ENCODE data around the gene HERC2.
"Not testable (repeated sequence)": the region's sequence is repeated elsewhere in the genome, so short reads cannot be mapped to it uniquely, and the experiment has no call there.

HERC2 gene

DNA sequence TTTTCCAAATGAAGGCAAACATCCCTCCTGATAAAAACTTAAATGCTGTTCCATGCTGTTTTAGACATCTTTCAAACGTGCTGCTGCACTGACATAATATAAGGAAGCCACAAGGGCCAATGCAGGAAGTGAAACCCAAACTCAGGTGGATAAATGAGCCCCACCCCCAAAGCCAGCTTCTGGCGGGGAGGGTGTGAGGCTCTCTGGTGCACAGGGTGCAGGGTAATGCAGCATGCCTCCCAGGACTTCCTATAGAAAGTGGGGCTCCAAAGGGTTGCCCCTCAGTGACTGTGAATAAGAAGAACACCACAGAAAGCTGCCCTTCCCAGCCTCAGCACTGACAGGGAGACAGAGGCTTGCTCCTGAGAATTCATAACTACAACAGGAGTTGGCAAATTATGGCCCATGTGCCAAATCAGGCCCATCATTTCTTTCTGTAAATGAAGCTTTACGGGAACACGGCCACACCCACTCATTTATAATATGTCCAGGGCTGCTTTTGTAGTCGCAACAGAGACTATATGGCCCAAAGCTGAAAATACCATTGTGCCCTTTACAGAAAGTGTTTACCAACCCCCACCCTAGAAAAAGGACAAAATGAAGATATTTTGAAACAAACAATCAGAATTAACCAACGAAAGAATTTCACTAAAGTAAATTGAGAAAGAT, 185.6 kb downstream of the HERC2 start:
- 94 to 95% methylated on average over 5 to 6 of the region's 6 CpGs for WGBS, 2 experiments
- H3K9me3 ChIP-seq (ENCODE audit: control insufficient read depth, low read length); H3K27ac ChIP-seq (ENCODE audit: insufficient read depth, low read depth, low read length, poor library complexity, severe bottlenecking); H3K4me3 ChIP-seq (ENCODE audit: insufficient read depth, low read depth, low read length); H3K27me3 ChIP-seq (ENCODE audit: control insufficient read depth, insufficient read depth, low read length, poor library complexity, severe bottlenecking); H3K36me3 ChIP-seq (ENCODE audit: control insufficient read depth, insufficient read depth, low read length); H3K4me1 ChIP-seq (ENCODE audit: control insufficient read depth, insufficient read depth, low read length): not testable (repeated sequence)

DNA sequence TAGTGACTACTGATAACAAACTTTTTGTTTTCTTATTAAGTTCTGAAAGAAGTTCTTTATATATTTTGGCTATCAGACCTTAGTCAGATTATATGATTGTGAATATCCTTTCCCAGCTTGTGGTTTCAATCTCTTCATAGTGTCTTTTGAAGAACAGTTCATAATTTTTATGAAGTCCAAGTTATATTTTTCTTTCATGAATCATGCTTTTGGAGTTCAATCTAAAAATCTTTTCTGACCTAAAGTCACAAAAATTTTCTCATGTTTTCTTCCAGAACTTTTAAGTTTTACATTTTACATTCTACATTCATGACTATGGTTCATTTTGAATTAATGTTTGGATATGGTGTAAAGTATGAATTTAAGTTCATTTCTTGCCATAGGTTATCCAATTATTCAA, 188.7 kb downstream of the HERC2 start:
- H3K27me3 ChIP-seq (ENCODE audit: control insufficient read depth, insufficient read depth, low read length, poor library complexity, severe bottlenecking): no peaks in the 10 kb centered on the region
- no peak overlapping the region for H3K4me3 ChIP-seq (ENCODE audit: insufficient read depth, low read depth, low read length)
- peaks cover 5% of the 10 kb centered on the region for H3K36me3 ChIP-seq (ENCODE audit: control insufficient read depth, insufficient read depth, low read length)
- no peak overlapping the region for H3K27ac ChIP-seq (ENCODE audit: insufficient read depth, low read depth, low read length, poor library complexity, severe bottlenecking)
- no peaks in the 10 kb centered on the region for H3K9me3 ChIP-seq (ENCODE audit: control insufficient read depth, low read length)
- H3K4me1 ChIP-seq (ENCODE audit: control insufficient read depth, insufficient read depth, low read length): no peaks in the 10 kb centered on the region

DNA sequence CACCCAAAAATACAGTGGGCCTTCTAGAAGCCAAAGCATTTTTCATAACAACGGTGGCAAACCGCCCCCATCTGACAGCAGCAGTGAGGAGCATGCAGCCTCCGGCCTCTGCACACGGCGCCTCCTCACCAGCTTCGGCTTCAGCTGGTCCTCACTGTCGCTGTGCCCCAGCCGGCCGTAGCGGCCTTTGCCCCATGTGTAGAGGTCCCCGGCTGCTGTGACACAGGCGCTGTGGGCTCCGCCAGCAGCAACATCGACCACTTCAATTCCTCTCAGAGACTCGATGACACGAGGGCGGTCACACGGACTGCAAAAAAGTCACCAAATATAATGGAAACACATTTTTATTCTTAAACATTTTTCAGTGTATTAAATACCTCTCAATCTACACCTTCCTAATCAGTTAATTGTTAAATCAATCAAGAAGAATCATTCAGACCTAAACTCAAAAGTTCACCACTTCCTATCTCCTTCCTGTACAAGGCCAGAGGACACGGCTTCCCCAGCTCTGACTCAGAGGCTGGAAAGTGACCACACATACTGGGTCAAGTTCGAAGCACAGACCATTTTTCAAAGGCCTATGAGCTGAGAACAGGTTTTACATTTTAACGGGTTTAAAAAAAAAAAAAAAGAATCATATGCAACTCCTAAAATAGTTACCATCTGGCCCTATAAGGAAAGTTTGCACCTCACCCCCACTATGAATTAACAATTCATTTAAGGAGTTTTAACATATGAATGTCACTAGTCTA, 189.3 kb downstream of the HERC2 start:
- WGBS, 2 experiments: 90% methylated on average over 21 of the region's 21 CpGs
- H3K4me1 ChIP-seq (ENCODE audit: control insufficient read depth, insufficient read depth, low read length): no peaks in the 10 kb centered on the region
- H3K36me3 ChIP-seq (ENCODE audit: control insufficient read depth, insufficient read depth, low read length): peaks cover 5% of the 10 kb centered on the region
- no peak overlapping the region for H3K27ac ChIP-seq (ENCODE audit: insufficient read depth, low read depth, low read length, poor library complexity, severe bottlenecking)
- no peaks in the 10 kb centered on the region for H3K27me3 ChIP-seq (ENCODE audit: control insufficient read depth, insufficient read depth, low read length, poor library complexity, severe bottlenecking)
- H3K4me3 ChIP-seq (ENCODE audit: insufficient read depth, low read depth, low read length): no peak overlapping the region
- no peaks in the 10 kb centered on the region for H3K9me3 ChIP-seq (ENCODE audit: control insufficient read depth, low read length)

DNA sequence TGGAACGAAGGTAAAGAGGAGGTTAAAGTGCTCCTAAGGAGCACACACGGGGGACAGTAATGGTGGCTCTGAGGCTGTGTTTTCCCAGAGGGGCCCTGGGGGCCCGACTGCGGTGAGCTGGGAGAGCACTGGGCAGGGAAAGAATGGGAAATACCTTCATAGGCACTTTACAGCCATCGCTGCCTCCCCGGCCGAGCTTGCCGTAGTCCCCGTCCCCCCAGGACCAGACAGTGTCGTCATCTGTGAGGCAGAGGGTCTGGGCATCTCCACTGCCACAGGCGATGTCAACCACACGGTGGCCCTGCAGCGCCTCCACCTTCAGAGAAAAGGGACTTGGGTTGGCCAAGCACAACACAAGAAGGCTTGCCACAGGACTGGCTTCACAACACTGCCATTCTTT, 190.0 kb downstream of the HERC2 start:
- 87 to 89% methylated on average over 13 of the region's 13 CpGs for WGBS, 2 experiments
- Histone ChIP-seq H3K4me1 (ENCODE audit: control insufficient read depth, insufficient read depth, low read length) (no peaks in the 10 kb centered on the region), H3K27ac (ENCODE audit: insufficient read depth, low read depth, low read length, poor library complexity, severe bottlenecking) (no peak overlapping the region), H3K27me3 (ENCODE audit: control insufficient read depth, insufficient read depth, low read length, poor library complexity, severe bottlenecking) (no peaks in the 10 kb centered on the region), H3K9me3 (ENCODE audit: control insufficient read depth, low read length) (no peaks in the 10 kb centered on the region), H3K36me3 (ENCODE audit: control insufficient read depth, insufficient read depth, low read length) (peaks cover 5% of the 10 kb centered on the region), H3K4me3 (ENCODE audit: insufficient read depth, low read depth, low read length) (no peak overlapping the region)

DNA sequence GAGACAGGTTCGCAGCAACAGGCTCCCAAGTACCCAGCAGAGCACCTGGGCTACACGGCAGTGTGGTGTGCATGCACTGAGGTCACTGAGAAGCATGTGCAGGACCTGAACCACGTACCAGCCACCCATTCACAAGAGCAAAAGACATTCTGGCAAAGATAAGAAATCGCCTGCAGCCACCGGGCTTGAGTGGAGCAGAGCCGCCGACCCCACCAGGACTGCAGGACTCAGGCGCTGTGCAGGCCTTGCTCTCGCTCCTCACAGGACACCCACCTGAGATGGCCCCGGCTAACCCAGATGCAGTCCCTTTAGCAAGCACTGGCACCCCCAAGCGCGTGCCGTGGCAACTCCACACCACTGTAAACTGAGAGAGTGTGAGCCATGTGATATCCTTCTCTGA, 190.6 kb downstream of the HERC2 start:
- Histone ChIP-seq H3K4me1 (ENCODE audit: control insufficient read depth, insufficient read depth, low read length) (no peaks in the 10 kb centered on the region), H3K27me3 (ENCODE audit: control insufficient read depth, insufficient read depth, low read length, poor library complexity, severe bottlenecking) (no peaks in the 10 kb centered on the region), H3K4me3 (ENCODE audit: insufficient read depth, low read depth, low read length) (no peak overlapping the region), H3K27ac (ENCODE audit: insufficient read depth, low read depth, low read length, poor library complexity, severe bottlenecking) (no peak overlapping the region), H3K9me3 (ENCODE audit: control insufficient read depth, low read length) (no peaks in the 10 kb centered on the region), H3K36me3 (ENCODE audit: control insufficient read depth, insufficient read depth, low read length) (peaks cover 5% of the 10 kb centered on the region)
- WGBS, 2 experiments: 95 to 97% methylated on average over 13 of the region's 13 CpGs

DNA sequence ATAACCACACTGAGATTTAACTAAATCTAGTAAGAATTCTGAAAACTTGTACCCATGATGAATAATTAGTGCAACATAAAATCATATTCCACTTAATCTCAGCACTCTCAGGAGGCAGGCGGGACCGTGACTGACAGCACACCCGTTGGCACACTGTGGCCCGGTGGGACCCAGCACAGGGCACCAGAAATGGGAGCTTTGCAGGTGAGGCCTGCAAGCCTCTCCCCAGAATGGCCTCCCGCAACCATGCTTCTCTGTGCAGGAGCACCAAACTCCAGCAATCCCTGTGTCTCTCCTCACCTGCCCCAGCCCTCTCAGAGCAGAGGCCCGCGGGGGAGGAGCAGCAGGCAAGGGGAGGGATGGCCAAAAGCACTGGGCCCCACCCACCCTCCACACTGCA, 191.3 kb downstream of the HERC2 start:
- no peaks in the 10 kb centered on the region for H3K9me3 ChIP-seq (ENCODE audit: control insufficient read depth, low read length)
- H3K27me3 ChIP-seq (ENCODE audit: control insufficient read depth, insufficient read depth, low read length, poor library complexity, severe bottlenecking): no peaks in the 10 kb centered on the region
- peaks cover 5% of the 10 kb centered on the region for H3K36me3 ChIP-seq (ENCODE audit: control insufficient read depth, insufficient read depth, low read length)
- no peak overlapping the region for H3K27ac ChIP-seq (ENCODE audit: insufficient read depth, low read depth, low read length, poor library complexity, severe bottlenecking)
- no peaks in the 10 kb centered on the region for H3K4me1 ChIP-seq (ENCODE audit: control insufficient read depth, insufficient read depth, low read length)
- no peak overlapping the region for H3K4me3 ChIP-seq (ENCODE audit: insufficient read depth, low read depth, low read length)
- 91 to 95% methylated on average over 7 of the region's 7 CpGs for WGBS, 2 experiments

DNA sequence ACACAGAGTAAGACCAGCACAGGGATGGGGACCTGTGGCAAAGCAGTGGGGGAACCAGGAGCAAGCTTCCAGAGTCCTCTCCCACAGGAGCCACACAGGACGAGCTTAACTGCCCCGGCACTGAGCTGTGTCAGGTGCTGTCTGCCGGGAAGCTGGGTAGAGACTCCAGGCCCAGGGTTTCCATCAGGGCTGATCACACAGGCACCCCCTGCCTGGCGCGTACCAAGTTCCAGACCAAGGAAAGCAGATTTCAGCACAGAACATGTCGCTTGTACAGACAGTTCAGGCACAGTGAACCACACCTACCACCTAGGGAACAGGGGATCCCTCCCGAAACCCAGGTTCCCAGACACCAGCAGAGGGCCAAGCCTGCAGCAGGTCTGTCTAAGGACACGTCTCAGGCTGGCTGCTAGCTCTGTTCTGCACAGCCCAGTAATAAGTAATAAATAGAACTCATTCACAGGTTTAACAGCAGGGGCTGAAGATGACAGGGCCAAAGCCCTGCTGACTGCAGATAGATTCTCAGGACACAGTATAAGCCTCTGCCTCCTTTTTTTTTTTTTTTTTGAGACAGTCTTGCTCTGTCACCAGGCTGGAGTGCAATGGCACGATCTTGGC, 192.6 kb downstream of the HERC2 start:
- WGBS, 2 experiments: 95 to 97% methylated on average over 9 of the region's 9 CpGs
- H3K4me1 ChIP-seq (ENCODE audit: control insufficient read depth, insufficient read depth, low read length): no peaks in the 10 kb centered on the region
- H3K4me3 ChIP-seq (ENCODE audit: insufficient read depth, low read depth, low read length): no peak overlapping the region
- H3K9me3 ChIP-seq (ENCODE audit: control insufficient read depth, low read length): no peaks in the 10 kb centered on the region
- no peaks in the 10 kb centered on the region for H3K27me3 ChIP-seq (ENCODE audit: control insufficient read depth, insufficient read depth, low read length, poor library complexity, severe bottlenecking)
- H3K27ac ChIP-seq (ENCODE audit: insufficient read depth, low read depth, low read length, poor library complexity, severe bottlenecking): no peak overlapping the region
- H3K36me3 ChIP-seq (ENCODE audit: control insufficient read depth, insufficient read depth, low read length): peaks cover 5% of the 10 kb centered on the region

DNA sequence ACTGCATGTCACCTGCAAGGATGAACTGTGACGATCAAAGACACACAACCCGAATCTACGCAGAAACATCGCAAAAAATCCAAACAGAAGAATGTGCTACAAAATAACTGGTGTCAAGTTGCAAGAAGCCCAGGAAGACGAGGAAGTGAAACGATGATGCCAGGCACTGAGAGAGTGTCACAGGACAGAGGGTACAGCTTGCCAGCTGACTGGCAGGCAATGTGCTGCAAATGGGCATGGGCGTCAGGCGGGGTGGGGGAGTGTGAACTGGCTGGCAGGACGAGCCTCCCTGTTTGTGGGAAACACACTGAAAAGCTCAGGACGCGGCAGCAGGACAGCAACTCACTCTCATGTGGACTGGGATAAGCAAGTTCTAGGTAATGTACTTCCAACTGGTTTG, 193.9 kb downstream of the HERC2 start:
- Histone ChIP-seq H3K36me3 (ENCODE audit: control insufficient read depth, insufficient read depth, low read length) (peaks cover 5% of the 10 kb centered on the region), H3K27ac (ENCODE audit: insufficient read depth, low read depth, low read length, poor library complexity, severe bottlenecking) (no peak overlapping the region)
- WGBS, 2 experiments: 94 to 97% methylated on average over 11 of the region's 11 CpGs

DNA sequence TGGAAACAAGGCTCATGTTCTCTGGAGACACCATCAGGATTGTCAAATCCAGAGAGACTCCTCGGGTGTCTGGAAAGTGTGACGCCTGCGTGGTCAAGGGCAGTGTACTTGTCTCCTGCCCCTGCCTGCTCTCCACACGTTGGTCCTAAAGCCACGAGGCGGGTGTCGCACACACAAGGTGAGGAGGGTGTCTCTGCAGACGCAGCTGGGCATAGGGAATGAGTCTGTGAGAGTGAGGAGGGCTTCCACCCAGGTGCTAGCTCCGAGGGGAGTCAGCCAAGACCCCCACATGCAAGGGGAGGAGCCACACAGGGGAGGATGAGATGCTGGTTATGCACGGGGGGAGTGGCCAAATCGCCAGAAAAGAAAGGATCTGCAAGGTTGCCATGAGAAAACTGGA, 194.9 kb downstream of the HERC2 start:
- Histone ChIP-seq H3K27me3 (ENCODE audit: control insufficient read depth, insufficient read depth, low read length, poor library complexity, severe bottlenecking) (no peaks in the 10 kb centered on the region), H3K4me1 (ENCODE audit: control insufficient read depth, insufficient read depth, low read length) (no peaks in the 10 kb centered on the region), H3K27ac (ENCODE audit: insufficient read depth, low read depth, low read length, poor library complexity, severe bottlenecking) (no peak overlapping the region), H3K4me3 (ENCODE audit: insufficient read depth, low read depth, low read length) (no peak overlapping the region), H3K36me3 (ENCODE audit: control insufficient read depth, insufficient read depth, low read length) (peaks cover 5% of the 10 kb centered on the region), H3K9me3 (ENCODE audit: control insufficient read depth, low read length) (no peaks in the 10 kb centered on the region)
- WGBS, 2 experiments: 86% methylated on average over 11 of the region's 11 CpGs

More for the DNA sequence above, 193.9 kb downstream of the HERC2 start:
- H3K27me3 ChIP-seq (ENCODE audit: control insufficient read depth, insufficient read depth, low read length, poor library complexity, severe bottlenecking): no peaks in the 10 kb centered on the region
- H3K4me3 ChIP-seq (ENCODE audit: insufficient read depth, low read depth, low read length): no peak overlapping the region
- no peaks in the 10 kb centered on the region for H3K9me3 ChIP-seq (ENCODE audit: control insufficient read depth, low read length)
- no peaks in the 10 kb centered on the region for H3K4me1 ChIP-seq (ENCODE audit: control insufficient read depth, insufficient read depth, low read length)

Data from ectodermal cell (in vitro differentiated cells).